Astrocyte (in vitro differentiated cells and primary cell): ENCODE measurements around the gene ENKD1.

Source experiments
- CTCF ChIP-seq: IDR thresholded peaks from 2 replicates; pipeline ENCODE4 v1.5.1; 2011; ENCODE audit warnings: low read depth, mild to moderate bottlenecking, inconsistent platforms, low read length, moderate library complexity; ENCODE audit not compliant: insufficient read depth
- EZH2 ChIP-seq: IDR thresholded peaks from 2 replicates; pipeline ENCODE4 v1.6.1; 2012; ENCODE audit warnings: mild to moderate bottlenecking, low read length, inconsistent platforms; ENCODE audit not compliant: insufficient read depth

DNA sequence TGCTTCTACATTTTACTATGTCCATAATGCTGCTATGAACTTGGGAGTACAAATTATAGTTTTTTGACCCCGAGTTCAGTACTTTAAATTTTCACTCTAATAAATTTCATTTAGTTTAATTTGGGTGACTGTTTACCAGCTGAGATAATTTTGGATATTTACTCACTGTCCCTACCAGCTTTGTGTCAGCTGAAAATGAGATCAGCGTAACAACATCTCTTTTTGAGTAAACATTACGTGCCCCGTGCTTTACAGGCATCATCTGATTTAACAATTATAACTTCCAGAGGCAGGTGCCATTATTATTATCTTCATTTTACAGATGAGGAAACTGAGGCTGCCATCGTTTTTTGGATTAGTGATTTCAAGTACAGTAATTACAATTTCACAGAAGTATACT lies 37.6 kb upstream of the ENKD1 start:
- TF ChIP-seq CTCF: no peak
- no peak for TF ChIP-seq EZH2
